Subcutaneous abdominal adipose tissue (tissue), 5 donors: Measurements from ENCODE around the gene JADE2.

Experiments used
- H3K27ac ChIP-seq: one replicate; pipeline ENCODE4 v1.7.0; 2013; ENCODE audit warnings: low read depth, mild to moderate bottlenecking, inconsistent platforms, low read length, moderate library complexity
- H3K27me3 ChIP-seq, 5 donors: one replicate each; pipeline ENCODE4 v1.7.0; 2013; ENCODE audit warnings: low read length in 5 of 5, inconsistent platforms in 1 of 5; ENCODE audit not compliant: control insufficient read depth in 5 of 5, insufficient read depth in 4 of 5
- H3K36me3 ChIP-seq, 5 donors: one replicate each; pipeline ENCODE4 v1.7.0; 2013; ENCODE audit warnings: low read length in 5 of 5; ENCODE audit not compliant: control insufficient read depth in 5 of 5, insufficient read depth in 5 of 5
- H3K4me1 ChIP-seq, 5 donors: one replicate each; pipeline ENCODE4 v1.7.0; 2013; ENCODE audit warnings: low read length in 5 of 5, mild to moderate bottlenecking in 3 of 5, moderate library complexity in 1 of 5; ENCODE audit not compliant: control insufficient read depth in 5 of 5, insufficient read depth in 5 of 5
- H3K4me3 ChIP-seq, 5 donors: one replicate each; pipeline ENCODE4 v1.7.0; 2013; ENCODE audit warnings: low read length in 5 of 5, low read depth in 1 of 5
- H3K9ac ChIP-seq, 5 donors: one replicate each; pipeline ENCODE4 v1.7.0; 2013; ENCODE audit warnings: low read length in 5 of 5, mild to moderate bottlenecking in 4 of 5, moderate library complexity in 3 of 5
- H3K9me3 ChIP-seq, 5 donors: one replicate each; pipeline ENCODE4 v1.7.0; 2013; ENCODE audit warnings: low read length in 5 of 5; ENCODE audit not compliant: control insufficient read depth in 5 of 5
- donor health status: healthy.
- donor health status: healthy.
- donor health status: healthy.
- donor health status: healthy.
- donor health status: healthy.

The JADE2 gene

DNA sequence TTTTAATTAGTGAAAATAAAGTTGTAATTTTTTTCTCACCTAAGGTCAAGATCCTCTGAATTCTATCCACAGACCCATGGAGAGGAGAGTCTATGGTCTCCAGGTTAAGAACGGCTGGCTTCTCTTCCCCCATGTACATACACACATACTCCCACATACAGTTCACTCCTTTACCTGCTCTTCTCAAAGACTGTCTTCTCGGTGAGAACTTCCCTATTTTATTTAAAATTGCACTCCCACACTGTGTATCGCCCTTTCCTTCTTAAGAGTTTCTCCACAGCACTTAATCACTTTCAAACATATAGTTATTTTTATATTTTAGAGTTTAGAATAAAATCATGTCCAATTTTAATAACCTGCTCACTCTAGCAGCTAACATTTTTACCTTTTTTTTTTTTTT is 3.6 kb upstream of the JADE2 start:
- Histone ChIP-seq H3K27ac (no peak overlapping the region), H3K36me3 (no peaks in the 10 kb centered on the region), H3K9me3 (no peaks in the 10 kb centered on the region), H3K9ac (no peak overlapping the region), H3K27me3 (no peaks in the 10 kb centered on the region), H3K4me3 (no peak overlapping the region), H3K4me1 (peaks cover 0 to 20% (median 12%) of the 10 kb centered on the region in 5 donors)

DNA sequence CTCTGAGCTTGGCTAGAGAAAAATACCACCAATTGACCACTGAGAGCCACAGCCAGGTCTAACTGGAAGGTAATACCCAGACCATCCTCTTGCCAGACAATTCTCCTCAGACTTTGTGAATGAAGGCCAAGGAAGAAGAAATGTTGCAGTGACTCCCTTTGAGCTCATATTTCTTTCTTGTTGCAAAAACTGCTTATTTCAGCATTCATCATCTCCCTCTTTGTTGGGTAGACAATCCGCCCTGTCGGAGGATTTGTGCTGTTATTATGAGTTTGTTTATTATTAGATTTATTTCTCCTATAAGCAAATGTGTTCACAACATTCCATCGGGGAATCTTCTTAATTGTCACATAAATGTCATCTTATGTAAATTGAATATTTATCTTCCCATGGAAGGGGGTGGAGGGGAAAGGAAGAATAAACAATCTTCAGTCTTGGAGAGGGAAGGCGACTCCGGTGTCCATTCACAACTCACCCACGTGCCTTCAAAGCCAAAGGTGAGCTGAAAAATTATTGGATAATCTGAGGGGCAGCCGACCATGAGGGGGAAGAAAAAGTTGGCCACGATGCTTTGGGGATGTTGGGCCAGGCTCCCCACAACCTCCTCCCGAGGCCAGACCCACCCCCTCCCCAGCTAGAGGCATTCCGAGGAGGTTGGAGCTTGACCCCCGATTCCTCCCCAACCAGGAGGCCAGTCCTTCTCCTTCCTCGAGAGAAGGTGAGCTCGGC is 1.8 kb upstream of the JADE2 start:
- Histone ChIP-seq H3K4me3 (peak overlapping the region; percentile 44 to 90 (median 84)), H3K4me1 (peaks cover 5 to 35% (median 28%) of the 10 kb centered on the region in 5 donors), H3K27ac (peak overlapping the region; percentile 95), H3K9ac (peak overlapping the region in 3 of 5 donors; percentile 43 to 94 (median 89)), H3K36me3 (no peaks in the 10 kb centered on the region), H3K27me3 (no peaks in the 10 kb centered on the region), H3K9me3 (no peaks in the 10 kb centered on the region)

DNA sequence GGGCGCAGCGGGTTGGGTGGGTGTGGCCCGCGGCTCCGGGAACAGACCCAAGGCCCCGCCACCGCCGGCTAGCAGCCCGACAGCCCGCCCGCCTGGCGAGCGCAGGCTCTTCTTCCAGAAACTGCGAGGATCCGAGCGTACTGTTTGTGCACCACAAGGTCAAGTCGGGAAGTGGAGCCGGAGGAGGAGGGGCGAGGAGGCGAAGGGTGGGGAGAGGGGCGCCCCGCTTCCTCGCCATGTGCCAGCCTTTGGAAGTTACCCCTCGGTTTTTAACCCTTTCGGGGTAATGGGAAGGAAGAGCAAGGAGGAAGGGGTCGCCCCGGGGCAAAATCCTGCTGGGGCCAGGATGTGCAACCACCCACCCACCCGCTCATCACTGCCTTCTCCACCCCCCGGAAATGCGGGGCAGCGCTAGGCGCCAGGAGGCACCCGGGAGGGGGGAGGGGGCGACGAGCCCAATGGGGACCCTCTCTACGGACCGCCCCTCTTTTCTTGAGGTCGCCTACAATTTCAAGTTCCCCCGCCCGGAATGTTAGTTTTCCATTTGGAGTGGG is 1.1 kb upstream of the JADE2 start:
- Histone ChIP-seq H3K9ac (peak overlapping the region; percentile 63 to 94 (median 92)), H3K4me3 (peak overlapping the region; percentile 50 to 90 (median 84)), H3K4me1 (peaks cover 5 to 35% (median 31%) of the 10 kb centered on the region in 5 donors), H3K9me3 (no peaks in the 10 kb centered on the region), H3K27me3 (no peaks in the 10 kb centered on the region), H3K27ac (peak overlapping the region; percentile 95), H3K36me3 (no peaks in the 10 kb centered on the region)

DNA sequence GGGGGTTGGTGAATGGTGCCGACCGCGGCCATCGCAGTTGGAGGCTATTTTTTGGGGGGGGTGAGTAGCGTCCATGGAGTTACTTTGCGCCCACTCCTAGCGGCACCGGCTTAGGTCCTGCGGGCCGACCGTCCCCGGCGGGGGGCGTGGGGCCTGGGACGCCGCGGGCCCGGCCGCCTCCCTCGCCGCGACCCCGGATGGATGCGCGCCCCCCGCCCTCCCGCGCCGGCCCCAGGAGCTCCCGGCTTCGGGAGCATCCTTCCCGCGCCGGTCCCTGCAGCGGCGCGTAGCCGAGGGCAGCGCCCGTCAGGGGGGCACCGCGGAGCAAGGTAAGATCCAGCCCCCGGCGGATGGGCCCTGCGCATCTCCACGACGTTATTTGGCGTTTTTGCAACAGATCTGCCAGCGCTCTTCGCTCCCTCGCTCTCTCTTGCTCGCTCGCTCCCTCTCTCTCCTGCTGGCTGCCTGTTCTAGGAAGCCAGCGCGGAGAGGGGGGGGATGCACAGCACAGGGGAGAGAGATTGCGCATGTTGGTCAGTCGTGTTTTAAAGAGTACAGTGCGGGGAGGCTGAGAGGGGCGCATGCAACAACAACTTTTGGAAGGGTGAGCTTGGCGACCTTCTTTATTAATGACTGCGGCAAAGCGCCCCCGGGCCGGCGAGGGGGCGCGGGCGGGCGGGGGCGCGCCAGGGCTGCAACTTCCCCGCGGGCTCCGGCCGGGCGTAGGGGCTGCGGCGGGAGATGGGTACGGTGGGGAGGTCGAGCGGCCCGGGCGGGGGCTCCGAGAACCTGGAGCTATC is 413 bp downstream of the JADE2 start:
- H3K9me3 ChIP-seq: no peaks in the 10 kb centered on the region
- H3K4me1 ChIP-seq: peaks cover 5 to 47% (median 46%) of the 10 kb centered on the region in 5 donors
- H3K27ac ChIP-seq: peak overlapping the region; percentile 95
- no peaks in the 10 kb centered on the region for H3K27me3 ChIP-seq
- peak overlapping the region; percentile 82 to 93 (median 90) for H3K4me3 ChIP-seq
- H3K9ac ChIP-seq: peak overlapping the region in 4 of 5 donors; percentile 34 to 76 (median 70)
- no peaks in the 10 kb centered on the region for H3K36me3 ChIP-seq

DNA sequence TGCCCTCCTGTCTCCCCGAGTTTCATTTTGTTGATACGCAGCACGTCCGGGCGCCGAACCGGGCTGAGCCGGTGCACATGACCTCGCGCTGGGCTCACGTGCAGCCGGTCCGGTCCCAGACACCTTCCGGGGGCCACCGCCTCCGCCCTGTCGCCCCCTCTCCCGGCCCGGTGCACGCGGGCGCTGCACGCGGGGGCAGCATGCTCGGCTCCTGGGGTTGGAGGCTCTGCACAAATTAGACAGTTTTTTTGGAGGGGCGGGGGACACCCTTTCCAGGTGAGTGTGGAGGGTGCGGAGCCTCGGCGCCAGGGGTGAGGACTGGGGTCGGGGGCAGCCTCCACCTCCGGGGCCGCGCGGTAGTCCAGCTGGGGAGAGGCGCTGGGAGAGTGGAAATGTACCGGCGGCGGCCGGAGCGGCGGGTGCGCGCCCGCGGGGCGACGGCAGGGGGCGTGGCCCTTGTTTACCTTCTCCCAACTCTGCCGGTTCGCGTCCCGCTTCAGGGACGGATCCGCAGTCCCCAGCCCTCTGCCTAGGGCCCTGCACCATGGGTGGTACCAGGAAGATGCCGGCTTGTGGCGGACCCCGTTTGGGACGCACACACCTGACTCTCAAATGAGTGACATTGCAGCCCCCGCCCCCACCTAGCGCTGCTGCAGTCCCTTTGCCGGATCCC is 1.1 kb downstream of the JADE2 start:
- peak overlapping the region in 4 of 5 donors; percentile 82 to 90 (median 87) for H3K4me3 ChIP-seq
- H3K4me1 ChIP-seq: peaks cover 5 to 49% (median 48%) of the 10 kb centered on the region in 5 donors
- H3K36me3 ChIP-seq: no peaks in the 10 kb centered on the region
- H3K27me3 ChIP-seq: no peaks in the 10 kb centered on the region
- peak overlapping the region in 4 of 5 donors; percentile 34 to 76 (median 70) for H3K9ac ChIP-seq
- H3K27ac ChIP-seq: peak overlapping the region; percentile 95
- no peaks in the 10 kb centered on the region for H3K9me3 ChIP-seq

DNA sequence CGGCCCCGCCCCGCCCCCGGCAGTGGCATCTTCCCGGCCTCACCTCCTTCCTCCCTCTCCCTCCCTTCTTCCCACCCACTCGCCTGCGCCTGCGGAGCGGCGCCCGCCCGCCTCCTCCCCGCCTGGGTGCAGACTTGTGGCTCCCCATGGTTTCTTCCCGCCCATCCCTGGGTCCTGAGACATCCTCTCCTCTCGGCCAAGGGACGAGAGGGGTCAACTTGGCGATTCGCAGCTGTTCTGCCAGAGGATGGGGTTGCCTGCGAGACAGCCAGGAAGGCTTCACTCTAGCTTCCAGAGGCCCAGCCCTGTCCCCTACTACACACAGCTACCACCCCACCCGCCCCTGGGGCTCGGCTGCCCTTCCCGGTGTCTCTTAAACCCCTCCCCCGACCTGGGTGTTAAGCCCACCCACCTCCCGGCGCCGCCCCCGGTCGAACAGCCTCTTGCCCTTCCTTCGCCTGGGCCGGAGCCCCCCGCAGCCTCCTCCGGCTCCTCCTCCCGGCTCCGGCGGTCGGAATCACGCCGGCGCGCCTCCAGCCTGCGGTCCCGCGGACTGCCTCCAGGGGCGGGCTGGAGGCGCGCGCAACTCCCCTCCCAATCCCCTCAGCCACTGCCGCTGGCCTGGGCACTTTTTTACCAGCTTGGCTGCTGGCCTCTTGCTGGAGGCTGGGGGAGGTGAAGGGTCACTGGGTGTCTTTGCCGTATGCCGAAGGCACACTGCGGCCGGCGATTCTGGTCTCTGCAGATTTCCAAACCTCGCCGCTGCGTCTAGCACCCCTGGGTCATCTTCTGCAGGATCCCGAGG is 1.9 kb downstream of the JADE2 start:
- no peaks in the 10 kb centered on the region for H3K9me3 ChIP-seq
- H3K27ac ChIP-seq: peak overlapping the region; percentile 95
- no peaks in the 10 kb centered on the region for H3K27me3 ChIP-seq
- H3K9ac ChIP-seq: peak overlapping the region in 4 of 5 donors; percentile 28 to 76 (median 68)
- H3K4me3 ChIP-seq: peak overlapping the region; percentile 79 to 90 (median 84)
- peaks cover 0 to 2% (median 0%) of the 10 kb centered on the region in 5 donors for H3K36me3 ChIP-seq
- peaks cover 5 to 49% (median 48%) of the 10 kb centered on the region in 5 donors for H3K4me1 ChIP-seq

DNA sequence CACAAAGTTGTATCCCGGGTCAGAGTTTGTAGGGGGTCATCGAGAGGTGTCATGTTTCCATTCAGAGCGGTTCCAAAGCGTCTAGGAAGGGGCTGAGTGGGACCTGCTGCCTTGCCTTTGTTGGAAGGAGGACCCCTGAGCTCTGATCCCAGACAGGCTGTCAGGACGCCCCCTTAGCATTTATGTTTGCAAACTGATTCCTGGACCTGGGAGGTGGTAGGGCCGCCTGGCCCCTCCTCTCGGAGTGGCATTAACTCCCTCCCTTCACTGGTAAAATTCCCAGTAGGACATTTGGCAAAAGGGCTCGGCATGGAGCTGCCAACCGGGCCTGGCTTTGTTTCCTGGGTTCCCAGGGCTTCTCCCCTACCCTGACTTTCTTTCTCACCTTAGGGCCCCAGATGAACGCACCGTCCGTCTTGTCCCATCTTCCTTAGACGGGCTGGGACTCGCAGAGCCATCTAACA is 2.5 kb downstream of the JADE2 start:
- peaks cover 7 to 55% (median 52%) of the 10 kb centered on the region in 5 donors for H3K4me1 ChIP-seq

DNA sequence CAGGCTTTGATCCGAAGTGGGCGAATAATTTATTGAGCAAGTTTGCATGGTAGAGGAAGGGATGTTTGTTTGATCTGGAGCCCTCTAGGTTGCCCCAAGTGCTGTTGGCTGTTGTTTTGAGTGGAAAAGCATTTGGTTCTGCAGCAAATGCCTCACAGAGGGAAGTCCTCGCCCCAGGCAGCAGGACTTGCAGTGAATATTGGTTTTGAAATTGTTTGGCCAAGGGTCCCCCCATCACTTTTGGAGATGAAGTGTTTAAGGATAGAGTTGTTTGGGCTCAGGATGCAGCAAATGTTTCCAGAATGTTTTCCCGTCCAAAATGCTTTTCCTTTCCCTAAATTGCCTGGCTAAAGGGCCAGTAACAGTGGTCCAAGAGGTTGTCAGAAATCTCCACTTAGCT is 3.1 kb downstream of the JADE2 start:
- Histone ChIP-seq H3K9me3 (no peaks in the 10 kb centered on the region), H3K4me1 (peaks cover 11 to 60% (median 57%) of the 10 kb centered on the region in 5 donors), H3K27me3 (no peaks in the 10 kb centered on the region), H3K36me3 (peaks cover 0 to 2% (median 0%) of the 10 kb centered on the region in 5 donors), H3K4me3 (peak overlapping the region in 2 of 5 donors; percentile 3 to 90), H3K9ac (peak overlapping the region in 1 of 5 donors; percentile 19), H3K27ac (peak overlapping the region; percentile 95)

More for the DNA sequence above, 2.5 kb downstream of the JADE2 start:
- H3K27me3 ChIP-seq: no peaks in the 10 kb centered on the region
- H3K27ac ChIP-seq: peak overlapping the region; percentile 95
- peak overlapping the region; percentile 7 to 64 (median 28) for H3K9ac ChIP-seq
- no peaks in the 10 kb centered on the region for H3K9me3 ChIP-seq
- peaks cover 0 to 2% (median 0%) of the 10 kb centered on the region in 5 donors for H3K36me3 ChIP-seq
- peak overlapping the region; percentile 70 to 90 (median 84) for H3K4me3 ChIP-seq

DNA sequence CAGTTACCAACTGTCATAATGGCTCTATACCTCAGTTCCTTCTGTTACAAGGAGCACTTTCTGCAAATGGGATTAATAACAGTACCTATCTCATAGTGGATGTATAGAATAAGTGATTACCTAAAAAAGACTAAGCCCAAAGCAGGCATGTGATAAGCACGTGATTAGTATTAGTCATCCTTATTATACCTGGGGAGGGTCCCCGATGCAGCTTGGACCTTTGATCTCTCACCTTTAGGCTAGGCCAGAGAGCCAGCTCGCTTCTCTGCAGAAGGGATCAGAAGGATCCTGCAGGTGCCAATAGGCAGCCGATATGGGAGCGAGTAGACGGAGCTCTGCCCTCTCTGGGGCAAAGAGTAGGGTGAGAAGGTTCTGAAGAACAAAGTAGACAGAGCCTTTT is 4.0 kb downstream of the JADE2 start:
- H3K27me3 ChIP-seq: no peaks in the 10 kb centered on the region
- no peaks in the 10 kb centered on the region for H3K9me3 ChIP-seq
- H3K27ac ChIP-seq: no peak overlapping the region
- peaks cover 0 to 2% (median 0%) of the 10 kb centered on the region in 5 donors for H3K36me3 ChIP-seq
- H3K4me1 ChIP-seq: peaks cover 11 to 62% (median 56%) of the 10 kb centered on the region in 5 donors
- no peak overlapping the region for H3K4me3 ChIP-seq
- H3K9ac ChIP-seq: no peak overlapping the region
